Endodermal cell (in vitro differentiated cells): Measurements from ENCODE around the gene VPS36. TPM values are rescaled to one million over a fixed set of nuclear protein-coding genes. Genes with fewer than 3 reads are reported as not detected.

Experiments used
- DNase-seq: peaks from one replicate; pipeline ENCODE4 v3.0.0-alpha.2; 2017
- H3K27ac ChIP-seq: 2 replicates; pipeline ENCODE4 v1.5.1; 2013; ENCODE audit warnings: mild to moderate bottlenecking, low read depth, low read length, moderate library complexity
- H3K27me3 ChIP-seq: 2 replicates; pipeline ENCODE4 v1.6.1; 2013; ENCODE audit warnings: mild to moderate bottlenecking, low read length, moderate library complexity; ENCODE audit not compliant: insufficient read depth, control insufficient read depth, poor library complexity, severe bottlenecking
- H3K36me3 ChIP-seq: 2 replicates; pipeline ENCODE4 v1.7.0; 2013; ENCODE audit warnings: mild to moderate bottlenecking, low read length, moderate library complexity; ENCODE audit not compliant: control insufficient read depth, insufficient read depth
- H3K4me1 ChIP-seq: one replicate; pipeline ENCODE4 v1.7.0; 2013; ENCODE audit warnings: low read length; ENCODE audit not compliant: control insufficient read depth, insufficient read depth
- H3K4me3 ChIP-seq: 2 replicates; pipeline ENCODE4 v1.5.1; 2013; ENCODE audit warnings: mild to moderate bottlenecking, low read length, moderate library complexity
- H3K9ac ChIP-seq: 2 replicates; pipeline ENCODE4 v1.6.1; 2013; ENCODE audit warnings: mild to moderate bottlenecking, low read length, moderate library complexity; ENCODE audit not compliant: poor library complexity, severe bottlenecking; ENCODE audit errors: extremely low read depth
- H3K9me3 ChIP-seq: 2 replicates; pipeline ENCODE4 v1.6.1; 2013; ENCODE audit warnings: mild to moderate bottlenecking, low read length, moderate library complexity; ENCODE audit not compliant: control insufficient read depth
- H3K27ac Mint-ChIP-seq: 2 replicates; pipeline ENCODE4 v1.8.0; 2020; ENCODE audit warnings: mixed read lengths
- H3K27me3 Mint-ChIP-seq: 2 replicates; pipeline ENCODE4 v1.8.0; 2021; ENCODE audit warnings: mild to moderate bottlenecking, mixed read lengths; ENCODE audit not compliant: insufficient read depth
- H3K36me3 Mint-ChIP-seq: 2 replicates; pipeline ENCODE4 v1.8.0; 2020; ENCODE audit warnings: low read depth, mixed read lengths
- H3K4me1 Mint-ChIP-seq: 2 replicates; pipeline ENCODE4 v1.8.0; 2020; ENCODE audit warnings: mixed read lengths
- H3K4me3 Mint-ChIP-seq: 2 replicates; pipeline ENCODE4 v1.8.0; 2020; ENCODE audit warnings: mild to moderate bottlenecking, moderate library complexity, mixed read lengths
- H3K9me3 Mint-ChIP-seq: 2 replicates; pipeline ENCODE4 v1.8.0; 2020; ENCODE audit warnings: mild to moderate bottlenecking, mixed read lengths
- WGBS, 2 experiments: methylation state at CpG; one replicate each; pipeline versions ENCODE4 v1.1.5 to v1.1.7; 2013; ENCODE audit warnings: missing lambda C conversion rate in 2 of 2, mixed read lengths in 1 of 2; ENCODE audit not compliant: insufficient coverage in 1 of 2, insufficient read length in 1 of 2; 5-methylcytosine and 5-hydroxymethylcytosine counted together
- total RNA-seq, 2 donors: library from RNA; stranded (reverse); fragmentation: NEBNext Ultra II Directional in 1 of 2; extraction: Animal tissue kit (Norgen Biotek cat#: 25700) in 1 of 2; gene quantifications; 2 replicates in 1 of 2; 3 replicates in 1 of 2; pipeline ENCODE4 v1.2.1, GENCODE V29; 2021
- TF ChIP-seq, protein P1 (sequence below): fragments of 200-600 bp; sonication (generic); conservative IDR thresholded peaks from 2 replicates; pipeline ENCODE4 v1.5.0; 2021; ENCODE audit warnings: antibody characterized with exemption, mild to moderate bottlenecking

VPS36 gene
- total RNA-seq, 2 donors from 2014 or later, result 44.8 to 77.4 TPM

DNA sequence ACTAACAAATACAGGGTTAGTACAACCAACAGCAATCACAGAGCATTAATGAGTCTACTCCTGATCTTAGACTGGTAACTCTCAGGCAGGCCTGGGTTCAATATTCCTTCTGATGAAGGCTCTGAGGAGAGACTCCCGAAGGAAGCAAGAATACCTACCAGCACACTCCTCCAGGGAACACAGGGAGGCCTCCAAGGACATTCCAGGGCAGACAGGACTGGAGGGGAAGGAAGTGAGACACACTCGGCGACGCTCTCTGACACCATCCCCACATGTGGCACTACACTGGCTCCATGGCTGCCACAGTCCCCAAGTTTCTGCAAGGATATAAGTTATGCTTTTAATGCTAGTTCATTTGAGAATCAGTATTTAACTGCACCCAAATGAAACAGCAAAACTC, 64.6 kb downstream of the VPS36 start:
- no peak overlapping the region for H3K9ac ChIP-seq
- H3K4me1 ChIP-seq, result peaks cover 14% of the 10 kb centered on the region
- Mint-ChIP-seq H3K4me3 (no peak overlapping the region), H3K27me3 (peaks cover 3% of the 10 kb centered on the region), H3K36me3 (no peaks in the 10 kb centered on the region), H3K4me1 (peaks cover 12% of the 10 kb centered on the region), H3K9me3 (no peaks in the 10 kb centered on the region), H3K27ac (no peak overlapping the region)
- no peak for DNase-seq
- H3K36me3 ChIP-seq, result no peaks in the 10 kb centered on the region
- TF ChIP-seq, protein P1, sequence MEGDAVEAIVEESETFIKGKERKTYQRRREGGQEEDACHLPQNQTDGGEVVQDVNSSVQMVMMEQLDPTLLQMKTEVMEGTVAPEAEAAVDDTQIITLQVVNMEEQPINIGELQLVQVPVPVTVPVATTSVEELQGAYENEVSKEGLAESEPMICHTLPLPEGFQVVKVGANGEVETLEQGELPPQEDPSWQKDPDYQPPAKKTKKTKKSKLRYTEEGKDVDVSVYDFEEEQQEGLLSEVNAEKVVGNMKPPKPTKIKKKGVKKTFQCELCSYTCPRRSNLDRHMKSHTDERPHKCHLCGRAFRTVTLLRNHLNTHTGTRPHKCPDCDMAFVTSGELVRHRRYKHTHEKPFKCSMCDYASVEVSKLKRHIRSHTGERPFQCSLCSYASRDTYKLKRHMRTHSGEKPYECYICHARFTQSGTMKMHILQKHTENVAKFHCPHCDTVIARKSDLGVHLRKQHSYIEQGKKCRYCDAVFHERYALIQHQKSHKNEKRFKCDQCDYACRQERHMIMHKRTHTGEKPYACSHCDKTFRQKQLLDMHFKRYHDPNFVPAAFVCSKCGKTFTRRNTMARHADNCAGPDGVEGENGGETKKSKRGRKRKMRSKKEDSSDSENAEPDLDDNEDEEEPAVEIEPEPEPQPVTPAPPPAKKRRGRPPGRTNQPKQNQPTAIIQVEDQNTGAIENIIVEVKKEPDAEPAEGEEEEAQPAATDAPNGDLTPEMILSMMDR, result no peak
- 88% methylated on average over 4 of the region's 4 CpGs; no CpG with 5 or more reads in 1 of the 2 experiments for WGBS, 2 experiments
- no peak overlapping the region for H3K4me3 ChIP-seq
- H3K27me3 ChIP-seq, result peaks cover 3% of the 10 kb centered on the region
- H3K27ac ChIP-seq, result no peak overlapping the region
- no peaks in the 10 kb centered on the region for H3K9me3 ChIP-seq

DNA sequence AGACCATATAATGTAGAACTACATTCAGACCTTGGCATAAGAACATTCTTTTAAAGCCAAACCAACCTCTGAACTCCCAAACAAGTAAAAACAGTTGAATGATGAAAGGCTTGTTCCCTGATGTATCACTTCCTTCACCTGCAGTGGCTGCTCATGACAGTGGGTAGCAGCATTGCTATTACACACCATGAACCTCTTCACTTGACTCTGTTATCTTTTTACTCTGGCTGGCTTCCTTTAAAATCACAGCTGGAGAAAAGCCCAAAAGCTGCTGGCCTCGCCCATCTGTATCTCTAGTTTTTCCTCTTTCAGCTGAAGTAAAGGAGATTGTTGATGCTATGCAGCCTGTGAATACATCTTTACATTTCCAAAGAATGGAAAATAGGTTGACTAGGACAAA, 67.1 kb downstream of the VPS36 start:
- H3K4me3 Mint-ChIP-seq, result no peak overlapping the region
- Histone ChIP-seq H3K36me3 (no peaks in the 10 kb centered on the region), H3K27me3 (peaks cover 6% of the 10 kb centered on the region), H3K9ac (no peak overlapping the region), H3K4me3 (no peak overlapping the region), H3K27ac (no peak overlapping the region), H3K4me1 (peaks cover 14% of the 10 kb centered on the region), H3K9me3 (no peaks in the 10 kb centered on the region)
- no peak overlapping the region for H3K27ac Mint-ChIP-seq
- WGBS, 2 experiments, result 100% methylated on average over 1 of the region's 1 CpG; no CpG with 5 or more reads in 1 of the 2 experiments
- peaks cover 3% of the 10 kb centered on the region for H3K27me3 Mint-ChIP-seq
- H3K36me3 Mint-ChIP-seq, result no peaks in the 10 kb centered on the region
- peaks cover 12% of the 10 kb centered on the region for H3K4me1 Mint-ChIP-seq
- DNase-seq, result no peak
- TF ChIP-seq, protein P1, result no peak
- H3K9me3 Mint-ChIP-seq, result no peaks in the 10 kb centered on the region

DNA sequence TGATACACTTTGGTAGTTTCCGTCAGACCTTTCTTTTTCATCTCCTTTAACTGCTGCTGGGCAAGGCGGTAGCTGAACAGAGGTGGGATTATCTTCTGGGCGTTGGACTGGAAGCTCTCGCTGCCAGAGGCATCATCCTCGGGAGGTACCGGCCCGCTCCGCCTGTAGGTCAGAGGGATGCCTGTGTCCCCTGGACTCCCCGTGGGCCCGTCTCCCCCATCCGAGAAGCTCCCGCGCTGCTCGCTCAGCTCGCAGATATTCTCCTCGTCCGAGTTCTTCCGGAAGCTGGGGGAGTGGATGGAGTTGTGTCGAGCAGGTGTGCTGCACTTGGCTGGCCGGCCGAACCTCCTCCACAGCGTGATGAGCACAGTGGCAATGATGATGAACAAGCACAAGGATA, 72.1 kb downstream of the VPS36 start:
- H3K4me1 ChIP-seq, result no peaks in the 10 kb centered on the region
- H3K4me1 Mint-ChIP-seq, result peaks cover 4% of the 10 kb centered on the region
- no peaks in the 10 kb centered on the region for H3K9me3 Mint-ChIP-seq
- no peak overlapping the region for H3K4me3 Mint-ChIP-seq
- H3K4me3 ChIP-seq, result no peak overlapping the region
- H3K27ac ChIP-seq, result no peak overlapping the region
- no peaks in the 10 kb centered on the region for H3K36me3 ChIP-seq
- no peaks in the 10 kb centered on the region for H3K9me3 ChIP-seq
- no peak overlapping the region for H3K27ac Mint-ChIP-seq
- no peaks in the 10 kb centered on the region for H3K36me3 Mint-ChIP-seq
- no peak for DNase-seq
- H3K27me3 Mint-ChIP-seq, result peaks cover 4% of the 10 kb centered on the region
- WGBS, 2 experiments, result 96 to 100% methylated on average over 9 to 22 of the region's 22 CpGs
- TF ChIP-seq, protein P1, result no peak
- no peak overlapping the region for H3K9ac ChIP-seq
- H3K27me3 ChIP-seq, result peaks cover 6% of the 10 kb centered on the region
